NCI-H146 (cell line): ENCODE data around the gene CTNNA3.
"Not testable (repeated sequence)": the region's sequence is repeated elsewhere in the genome, so short reads cannot be mapped to it uniquely, and the experiment has no call there.

Experiments
- DNase-seq: peaks from one replicate; lab custom pipeline; 2025; lab: John Stamatoyannopoulos, UW

CTNNA3 gene

DNA sequence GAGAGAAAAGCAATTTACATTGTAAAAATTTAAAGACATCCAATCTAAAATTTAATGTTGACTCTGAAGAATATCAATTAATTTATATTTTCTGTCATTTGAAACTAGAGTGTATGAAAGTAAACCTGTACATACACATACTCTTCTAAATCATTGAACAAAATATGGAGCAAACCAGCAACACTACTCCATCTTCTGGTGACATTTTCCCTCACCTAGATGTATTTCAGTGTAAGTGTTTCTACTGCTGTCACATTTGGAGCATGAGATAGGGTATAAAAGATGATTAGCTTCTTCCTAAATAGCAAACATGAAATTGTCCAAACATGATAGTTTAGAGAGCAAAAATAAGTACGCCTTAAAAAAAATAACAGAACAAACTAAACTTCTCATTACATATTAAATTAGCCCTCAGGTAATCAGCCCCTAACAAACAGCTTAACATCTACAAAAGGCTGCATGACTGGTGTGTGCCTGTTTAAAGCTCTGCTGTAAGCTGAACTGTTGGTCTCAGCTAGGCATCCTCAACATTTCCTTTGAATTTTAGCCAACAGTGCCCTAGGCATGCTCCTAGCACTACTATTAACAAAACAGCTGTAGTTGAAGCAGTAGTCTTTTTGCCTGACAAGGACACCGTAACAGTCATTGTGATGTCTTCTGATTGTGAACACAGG, 189.8 kb downstream of the CTNNA3 start:
- no peak for DNase-seq

DNA sequence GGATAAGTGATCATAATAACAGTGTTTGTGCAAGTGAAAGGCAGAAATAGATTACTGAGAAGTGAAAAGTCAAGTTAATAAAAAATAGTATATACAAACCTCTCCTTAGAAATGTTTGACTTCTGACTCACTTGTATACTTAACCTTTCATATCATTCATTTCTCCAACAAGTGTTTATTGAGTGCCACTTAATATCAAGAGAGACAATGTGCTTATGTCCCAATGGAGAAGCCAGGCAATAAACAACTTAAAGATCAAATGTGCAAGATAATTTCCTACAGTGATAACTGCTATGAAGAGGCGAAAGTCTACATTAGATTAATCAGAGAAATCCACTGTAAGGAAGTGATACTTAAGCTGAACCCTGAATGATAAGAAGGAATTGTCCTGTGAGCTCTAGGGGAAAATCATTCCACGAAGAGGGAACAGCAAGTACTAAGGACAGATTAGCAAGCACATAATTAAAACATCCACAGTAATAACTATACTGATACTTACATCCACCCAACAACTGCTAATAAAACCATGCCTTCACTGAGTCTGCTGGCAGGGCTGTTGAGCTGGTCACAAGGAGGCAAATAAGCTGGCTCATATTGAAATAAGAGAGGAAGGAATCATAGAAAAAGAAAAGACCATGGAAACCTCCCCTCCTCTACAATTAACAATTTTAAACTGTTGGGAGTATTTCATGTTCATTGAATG, 203.5 kb downstream of the CTNNA3 start:
- DNase-seq = no peak

DNA sequence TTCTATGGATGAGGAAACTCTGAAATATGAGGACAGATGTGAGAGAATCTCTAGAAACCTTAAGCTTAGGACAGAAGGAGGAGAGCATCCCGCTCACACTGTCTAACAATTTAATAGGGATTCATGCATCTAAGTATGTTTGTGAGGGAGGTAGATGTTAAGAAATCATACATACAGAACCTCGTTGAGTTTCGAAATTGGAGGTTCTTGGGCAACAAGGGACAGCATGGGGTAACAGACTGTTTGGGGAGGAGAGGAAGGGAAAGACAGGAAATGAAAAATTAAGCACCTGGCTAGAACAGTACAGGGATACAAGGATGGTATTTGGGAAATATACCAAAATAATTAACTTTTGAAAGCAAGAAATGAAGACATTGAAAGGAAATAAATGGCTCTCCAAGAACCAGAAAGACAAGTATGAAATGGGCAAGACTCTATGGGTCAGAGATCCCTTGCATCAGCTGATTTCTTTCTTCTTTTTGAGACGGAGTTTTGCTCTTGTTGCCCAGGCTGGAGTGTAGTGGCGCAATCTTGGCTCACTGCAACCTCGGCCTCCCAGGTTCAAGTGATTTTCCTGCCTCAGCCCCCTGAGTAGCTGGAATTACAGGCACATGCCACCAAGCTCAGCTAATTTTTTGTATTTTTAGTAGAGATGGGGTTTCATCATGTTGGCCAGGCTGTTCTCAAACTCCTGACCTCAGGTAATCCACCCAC, 207.9 kb downstream of the CTNNA3 start:
- DNase-seq = no peak

DNA sequence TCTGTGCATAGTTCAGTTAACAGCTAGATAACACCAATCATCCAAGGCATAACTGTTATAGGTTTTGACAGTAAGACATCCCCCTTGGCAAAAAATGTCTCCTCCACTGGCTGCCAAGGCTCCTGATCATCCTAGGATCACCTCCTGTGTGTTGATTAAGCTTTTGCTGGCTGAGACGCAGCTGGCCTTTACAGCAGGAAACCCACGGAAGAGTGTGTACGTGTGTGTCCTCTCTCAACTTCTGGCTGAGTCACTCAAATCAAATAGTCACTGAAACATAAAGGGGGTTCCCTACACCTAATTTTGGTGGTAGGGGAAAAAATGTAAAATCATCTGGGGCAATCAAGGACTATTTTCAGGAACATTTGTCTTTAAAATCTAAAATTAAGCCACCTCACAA, 208.8 kb downstream of the CTNNA3 start:
- no peak for DNase-seq

DNA sequence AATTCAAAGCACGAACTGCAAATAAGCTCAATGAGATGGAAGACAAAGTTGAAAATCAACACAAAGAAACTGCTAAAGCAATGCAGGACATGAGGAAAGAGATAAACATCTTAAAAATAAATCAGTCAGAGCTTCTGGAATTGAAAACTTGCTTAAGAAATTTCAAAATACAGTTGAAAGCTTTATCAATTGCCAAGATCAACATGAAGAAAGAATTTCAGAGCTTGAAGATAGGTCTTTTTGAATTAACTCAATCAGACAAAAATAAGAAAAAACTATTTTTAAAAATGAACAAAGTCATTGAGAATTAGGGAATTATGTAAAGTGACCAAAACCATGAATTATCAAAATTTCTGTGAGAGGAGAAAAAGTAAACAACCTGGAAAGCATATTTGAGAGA, 218.1 kb downstream of the CTNNA3 start:
- DNase-seq = no peak

DNA sequence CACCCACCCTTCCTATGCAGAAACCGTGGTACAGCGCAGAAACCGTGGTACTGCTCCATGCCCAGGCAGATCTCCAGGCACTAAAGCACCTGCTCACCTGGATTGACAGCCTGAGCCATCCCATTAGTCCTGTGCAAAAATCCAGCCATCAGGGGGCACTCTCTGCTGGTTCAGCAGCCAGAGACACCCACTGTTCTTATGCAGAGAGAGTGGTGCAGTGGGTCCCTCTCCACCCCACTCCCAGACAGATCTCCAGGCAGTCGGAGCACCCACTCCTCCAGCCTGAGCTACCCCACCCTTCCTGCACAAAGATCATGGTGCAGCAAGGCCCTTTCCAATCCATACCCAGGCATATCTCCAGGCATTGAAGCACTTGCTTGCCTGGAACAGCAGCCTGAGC, 219.8 kb downstream of the CTNNA3 start:
- DNase-seq = no peak

DNA sequence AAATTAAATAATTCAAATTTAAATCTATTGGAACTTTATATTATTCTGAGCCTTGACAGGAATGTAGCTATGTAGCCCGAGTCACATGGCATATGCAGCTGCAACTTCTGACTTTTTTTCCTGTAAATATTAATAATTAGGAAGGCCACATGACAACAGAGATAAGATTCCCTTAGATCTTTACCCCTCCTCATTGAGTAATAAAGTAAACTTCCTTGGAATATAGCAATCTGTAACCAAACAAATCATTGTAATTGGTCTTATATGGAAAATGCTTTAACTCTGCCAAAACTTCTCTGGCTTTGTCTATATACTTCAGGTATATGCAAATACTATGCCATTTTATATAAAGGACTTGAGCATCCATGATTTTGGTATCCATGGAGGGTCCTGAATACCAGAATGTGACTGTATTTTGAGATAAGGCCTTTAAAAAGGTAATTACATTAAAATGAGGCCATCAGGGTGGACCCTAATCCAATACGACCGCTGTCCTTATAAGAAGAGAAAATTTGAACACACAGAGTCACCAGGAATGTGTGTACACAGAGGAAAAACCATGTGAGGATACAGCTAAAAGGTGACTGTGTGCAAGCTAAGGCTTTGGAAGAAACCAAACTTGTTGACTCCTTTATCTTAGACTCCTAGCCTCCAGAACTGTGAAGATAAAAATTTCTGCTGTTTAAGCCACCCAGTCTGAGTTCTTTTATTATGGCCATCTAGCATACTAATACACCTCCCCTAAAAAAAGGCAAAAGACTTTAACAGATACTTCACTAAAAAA, 222.0 kb downstream of the CTNNA3 start:
- DNase-seq = no peak

DNA sequence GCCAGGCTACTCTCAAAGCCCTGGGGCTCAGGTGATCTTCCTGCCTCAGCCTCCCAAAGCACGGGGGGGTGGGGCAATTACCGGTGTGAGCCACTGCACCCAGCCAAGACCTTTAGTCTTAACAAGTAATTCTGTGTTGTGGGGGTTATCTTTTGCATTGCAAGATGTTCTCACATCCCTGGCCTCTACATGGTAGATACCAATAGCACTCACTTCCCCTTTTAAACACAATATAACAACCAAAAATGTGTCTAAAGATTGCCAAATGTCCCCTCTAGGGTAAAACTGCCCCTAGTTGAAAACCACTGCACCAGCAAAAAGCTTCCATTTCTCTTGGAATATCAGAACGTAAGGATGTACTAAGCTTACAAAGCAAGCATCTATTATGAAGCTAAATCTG, 225.0 kb downstream of the CTNNA3 start:
- no peak for DNase-seq

DNA sequence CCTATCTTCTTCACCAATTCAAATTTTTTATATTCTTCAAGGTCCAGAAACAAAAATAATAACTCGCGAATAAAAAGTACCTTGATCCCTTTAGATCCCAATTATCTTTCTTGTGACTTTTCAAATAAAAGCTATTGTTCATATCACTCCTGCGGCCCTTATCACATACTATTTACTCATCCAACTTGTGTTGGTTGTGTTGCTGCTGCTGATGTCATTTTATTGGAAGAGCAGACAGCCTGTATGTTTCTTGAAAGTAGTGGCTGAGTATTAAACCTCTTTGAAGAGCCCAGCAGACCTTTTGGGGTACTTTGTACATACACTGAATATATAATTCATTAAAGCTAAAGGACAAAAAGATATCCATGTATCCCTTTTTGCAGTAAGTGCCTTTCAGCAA, 231.7 kb downstream of the CTNNA3 start:
- no peak for DNase-seq

DNA sequence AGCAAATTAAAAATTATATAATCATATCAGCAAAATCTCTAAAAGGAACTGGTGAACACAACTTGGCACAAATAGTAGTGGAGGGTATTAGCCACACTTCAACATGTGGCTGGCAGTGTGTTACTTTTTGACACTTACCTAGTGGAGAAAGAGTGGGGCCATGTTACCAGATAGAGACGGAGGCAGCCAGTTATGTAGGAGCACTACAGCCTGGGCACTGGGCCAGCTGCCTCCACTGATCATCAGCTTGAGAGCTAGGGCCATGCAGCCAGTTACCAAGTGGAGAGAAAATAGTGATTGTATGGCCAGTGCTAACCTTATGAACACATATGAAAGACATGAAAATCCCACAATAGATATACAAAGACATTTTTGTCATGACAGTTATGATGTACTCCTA, 243.1 kb downstream of the CTNNA3 start:
- DNase-seq = no peak

DNA sequence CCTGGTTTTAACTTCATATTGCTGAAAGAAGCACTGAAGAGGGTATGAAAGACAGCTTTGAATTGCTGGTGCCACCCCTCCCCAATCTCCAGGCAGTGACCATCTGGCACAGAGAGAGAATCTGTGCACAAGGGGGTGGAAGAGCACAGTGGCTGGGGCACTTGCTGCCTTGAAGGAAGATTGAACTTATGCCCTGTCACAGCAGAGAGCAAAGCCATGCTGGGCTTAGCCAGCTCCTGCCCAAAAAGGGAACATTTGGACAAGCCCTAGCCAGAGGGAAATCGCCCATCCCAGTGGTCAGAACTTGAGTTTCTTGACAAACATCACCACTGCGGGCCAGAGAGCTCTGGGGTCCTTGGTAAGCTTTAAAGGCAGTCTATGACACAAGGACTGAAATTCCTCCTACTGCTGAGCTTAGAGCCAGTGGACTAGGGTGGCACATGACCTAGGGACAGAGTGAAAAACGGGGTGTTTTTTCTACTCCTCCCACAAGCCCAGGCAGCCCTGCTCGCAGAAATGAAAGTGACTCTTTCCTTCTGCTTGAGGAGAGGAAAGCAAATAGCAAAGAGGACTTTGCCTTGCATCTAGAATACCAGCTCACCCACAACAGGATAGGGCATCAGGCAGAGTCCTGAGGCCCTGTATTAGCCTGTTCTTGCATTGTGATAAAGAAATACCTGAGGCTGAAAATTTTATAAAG, 257.2 kb downstream of the CTNNA3 start:
- no peak for DNase-seq

DNA sequence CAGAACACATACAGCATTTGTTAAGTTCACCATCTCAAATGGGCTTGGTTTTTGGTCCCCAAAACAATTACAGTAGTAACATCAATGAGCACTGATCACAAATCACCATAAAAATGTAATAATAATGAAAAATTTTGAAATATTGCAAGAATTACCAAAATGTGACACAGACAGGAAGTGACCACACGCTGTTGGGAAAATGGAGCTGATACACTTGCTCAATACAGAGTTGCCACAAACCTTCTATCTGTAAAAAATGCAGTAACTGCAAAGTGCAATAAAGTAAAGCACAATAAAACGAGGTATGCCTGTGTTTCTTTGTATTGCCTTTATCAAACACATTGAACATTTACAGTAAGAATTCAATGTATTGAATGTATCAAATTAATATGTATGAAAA, 262.7 kb downstream of the CTNNA3 start:
- DNase-seq = no peak

DNA sequence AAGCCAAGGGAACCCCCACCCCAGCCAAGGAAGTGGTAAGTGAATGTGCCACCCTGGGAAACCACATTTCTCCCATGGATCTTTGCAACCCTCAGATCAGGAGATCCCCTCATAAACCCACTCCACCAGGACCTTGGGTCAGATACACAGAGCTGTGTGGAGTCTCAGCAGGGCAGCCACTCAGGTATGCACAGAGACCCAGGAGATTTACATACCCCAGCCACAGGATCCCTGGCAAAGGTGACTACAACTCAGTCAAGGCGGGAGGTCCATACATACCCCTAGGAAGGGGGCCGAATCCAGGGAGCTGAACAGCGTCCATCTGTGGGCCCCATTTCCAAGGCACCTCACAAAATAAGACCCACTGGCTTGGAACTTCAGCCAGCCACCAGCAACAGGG, 293.4 kb downstream of the CTNNA3 start:
- no peak for DNase-seq

DNA sequence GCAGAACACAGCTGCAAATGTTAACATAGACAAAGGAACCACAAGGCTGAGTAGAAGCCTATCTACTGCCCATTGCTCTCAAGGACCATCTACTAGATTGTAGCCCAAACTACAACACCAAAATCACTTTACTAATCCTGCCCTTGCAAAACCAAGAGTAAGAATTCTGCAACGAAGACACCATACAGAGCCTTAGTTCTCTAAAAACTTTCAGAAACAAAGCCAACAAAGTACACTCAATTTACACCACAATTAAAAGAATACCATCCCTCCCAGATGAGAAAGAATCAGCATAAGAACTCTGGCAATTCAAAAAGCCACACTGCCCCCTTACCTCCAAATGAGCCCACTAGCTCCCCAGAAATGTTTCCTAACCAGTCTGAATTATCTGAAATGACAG, 294.3 kb downstream of the CTNNA3 start:
- no peak for DNase-seq

DNA sequence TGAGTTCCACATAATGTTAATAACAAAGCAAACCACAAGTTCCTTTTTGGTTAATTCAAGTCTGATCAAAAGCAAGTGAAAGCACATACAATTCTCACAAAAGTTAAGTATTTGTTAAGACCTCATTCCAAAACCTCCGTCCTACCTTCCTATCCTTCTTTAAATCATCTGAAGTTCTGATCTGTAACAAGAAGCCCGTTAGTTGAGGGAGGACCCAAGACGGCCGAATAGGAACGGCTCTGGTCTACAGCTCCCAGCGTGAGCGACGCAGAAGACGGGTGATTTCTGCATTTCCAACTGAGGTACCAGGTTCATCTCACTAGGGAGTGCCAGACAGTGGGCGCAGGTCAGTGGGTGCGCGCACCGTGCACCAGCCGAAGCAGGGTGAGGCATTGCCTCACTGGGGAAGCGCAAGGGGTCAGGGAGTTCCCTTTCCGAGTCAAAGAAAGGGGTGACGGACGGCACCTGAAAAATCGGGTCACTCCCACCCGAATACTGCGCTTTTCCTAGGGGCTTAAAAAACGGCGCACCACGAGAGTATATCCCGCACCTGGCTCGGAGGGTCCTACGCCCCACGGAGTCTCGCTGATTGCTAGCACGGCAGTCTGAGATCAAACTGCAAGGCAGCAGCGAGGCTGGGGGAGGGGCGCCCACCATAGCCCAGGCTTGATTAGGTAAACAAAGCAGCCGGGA, 309.0 kb downstream of the CTNNA3 start:
- DNase-seq = not testable (repeated sequence)

DNA sequence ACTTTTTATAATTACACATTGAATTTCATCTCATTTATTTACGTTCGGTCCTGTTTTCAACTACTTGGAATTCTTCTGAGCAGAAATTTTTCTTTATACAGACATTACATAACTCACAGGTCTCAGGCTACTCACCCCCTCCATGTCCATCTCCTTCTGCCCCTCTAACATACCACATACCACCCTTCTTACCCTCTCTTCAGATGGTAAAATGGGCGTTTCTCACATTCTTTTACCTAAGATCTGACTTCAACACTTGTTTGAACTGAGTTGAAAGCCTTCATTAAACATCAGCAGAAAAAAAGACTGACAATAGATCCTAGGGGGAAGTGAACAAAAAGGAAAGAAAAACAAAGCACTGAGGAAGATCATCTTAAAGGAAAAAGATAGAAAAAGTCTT, 309.7 kb downstream of the CTNNA3 start:
- DNase-seq = no peak

DNA sequence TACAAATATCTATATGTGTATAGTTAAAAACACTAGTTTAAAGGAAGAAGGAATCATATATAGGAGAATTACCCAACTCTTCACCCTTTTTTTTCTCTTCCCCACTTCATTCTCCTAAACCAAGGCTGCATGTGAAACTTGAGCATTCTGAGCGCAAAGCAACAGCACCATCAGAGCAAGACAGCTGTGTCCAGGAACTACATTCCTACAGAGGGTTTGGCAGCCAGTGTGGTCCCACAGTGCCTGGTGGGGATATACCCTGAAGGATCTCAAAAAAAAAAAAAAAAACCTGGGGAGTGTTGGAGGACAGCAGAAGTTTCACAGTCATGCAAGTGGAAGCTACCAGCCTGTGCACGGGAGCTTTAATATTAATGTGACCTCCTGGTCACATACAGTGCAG, 310.4 kb downstream of the CTNNA3 start:
- no peak for DNase-seq

DNA sequence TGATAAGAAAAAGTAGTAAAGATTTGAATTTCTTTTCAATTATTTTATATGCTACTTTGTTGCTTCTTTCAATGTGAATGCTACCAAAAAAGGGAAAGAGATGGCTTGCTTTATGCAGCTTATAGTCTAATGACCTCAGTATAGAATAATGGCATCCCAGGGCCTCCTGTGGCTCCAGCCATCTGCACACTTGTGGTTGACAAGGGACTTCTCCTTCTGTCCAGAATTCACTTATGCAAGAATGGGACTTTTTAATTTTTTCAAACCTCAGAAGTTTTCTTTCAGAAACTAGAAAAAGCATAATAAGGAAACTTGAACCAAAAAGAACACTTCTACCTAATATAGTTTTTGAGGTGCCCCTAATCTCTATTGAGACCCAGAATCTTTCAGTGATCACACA, 310.9 kb downstream of the CTNNA3 start:
- DNase-seq = no peak

DNA sequence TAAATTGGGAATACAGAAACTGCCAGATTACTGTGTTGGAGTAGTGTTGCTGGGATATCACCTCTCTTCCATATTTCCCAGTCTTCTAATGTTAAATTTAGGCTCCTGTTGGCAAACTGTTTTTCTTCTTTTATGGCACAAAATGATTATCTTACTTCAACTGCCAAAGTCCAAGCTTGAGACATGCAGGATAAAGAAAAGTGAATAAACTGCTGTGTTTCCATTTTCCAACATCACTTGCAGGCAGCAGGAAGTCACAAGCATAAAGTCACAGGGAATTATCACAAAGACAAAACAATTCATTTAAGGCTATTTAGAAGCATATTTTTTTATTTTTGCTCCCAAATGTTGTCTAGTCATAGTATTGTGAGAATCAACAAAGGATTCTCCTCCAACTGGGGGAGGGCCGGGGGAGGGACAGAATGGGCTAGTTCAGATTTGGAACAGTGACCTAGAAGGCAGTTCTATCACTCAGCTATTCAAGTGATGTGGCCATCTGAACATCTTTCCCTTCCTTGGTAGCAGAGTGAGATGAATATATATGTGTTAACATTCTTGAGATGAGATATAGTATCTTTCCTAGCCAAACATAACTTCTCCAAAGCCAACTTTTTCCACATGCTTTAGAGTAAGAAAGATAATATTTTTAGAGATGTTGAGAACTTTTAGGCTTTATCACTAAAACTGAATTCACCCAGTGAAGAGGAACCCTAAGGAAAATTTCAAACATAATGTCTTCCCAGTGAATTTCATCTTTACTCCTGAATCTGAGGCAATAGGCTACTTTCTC, 364.7 kb downstream of the CTNNA3 start:
- no peak for DNase-seq
